Heart left ventricle (tissue), 16 donors: ENCODE results near the gene ZNF366. TPM values are rescaled to one million over a fixed set of nuclear protein-coding genes. Genes with fewer than 3 reads are reported as not detected.

Experiments
- ATAC-seq, 4 donors: fragments of 200-7000 bp; cut with Tn5 transposase; one replicate each; pipeline ENCODE4 v1.9.1; 2020 to 2022; ENCODE audit warnings: moderate library complexity in 4 of 4, mild to moderate bottlenecking in 3 of 4, moderate number of reproducible peaks in 1 of 4
- DNase-seq, 5 donors: peaks; one replicate each; pipeline ENCODE4 v3.0.0-alpha.2; 2020
- H3K27ac ChIP-seq, 12 donors: fragments of 200-600 bp; sonication (generic) in 4 of 12; one replicate each; pipeline versions ENCODE4 v1.5.0 to v1.8.0; 2016 to 2022; ENCODE audit warnings: mild to moderate bottlenecking in 2 of 12
- H3K27me3 ChIP-seq, 9 donors: fragments of 200-600 bp; sonication (generic) in 2 of 9; one replicate each; pipeline versions ENCODE4 v1.5.1 to v1.8.0; 2016 to 2022; ENCODE audit warnings: mild to moderate bottlenecking in 3 of 9
- H3K36me3 ChIP-seq, 9 donors: fragments of 200-600 bp; sonication (generic) in 2 of 9; one replicate each; pipeline versions ENCODE4 v1.5.0 to v1.8.0; 2018 to 2022; ENCODE audit warnings: mild to moderate bottlenecking in 2 of 9
- H3K4me1 ChIP-seq, 12 donors: fragments of 200-600 bp; sonication (generic) in 4 of 12; one replicate each; pipeline versions ENCODE4 v1.5.0 to v1.8.0; 2016 to 2022; ENCODE audit warnings: mild to moderate bottlenecking in 3 of 12
- H3K4me3 ChIP-seq, 12 donors: fragments of 200-600 bp; sonication (generic) in 4 of 12; one replicate each; pipeline versions ENCODE4 v1.5.0 to v1.8.0; 2017 to 2022; ENCODE audit warnings: mild to moderate bottlenecking in 9 of 12, moderate library complexity in 4 of 12
- H3K9me3 ChIP-seq, 12 donors: fragments of 200-600 bp; sonication (generic) in 4 of 12; one replicate each; pipeline versions ENCODE4 v1.5.0 to v1.8.0; 2016 to 2022; ENCODE audit warnings: mild to moderate bottlenecking in 1 of 12
- POLR2A ChIP-seq, 2 donors: fragments of 450-650 bp; IDR thresholded peaks; one replicate each; pipeline ENCODE4 v1.6.1; 2017; ENCODE audit warnings: antibody characterized with exemption in 2 of 2, mild to moderate bottlenecking in 2 of 2, moderate library complexity in 2 of 2
- WGBS, 4 donors: extraction: QIAGEN DNeasy Blood & Tissue Kit in 2 of 4; methylation state at CpG; one replicate each; pipeline versions ENCODE4 v1.1.5 to v1.1.7; 2013 to 2018; 5-methylcytosine and 5-hydroxymethylcytosine counted together
- intact Hi-C, 10 donors: fragments of 100-400 bp; cut with DNase I; formaldehyde crosslinking; loops; one replicate each; pipeline versions ENCODE4 v1.11.1 to v1.14.2; 2022
- polyA plus RNA-seq, 2 donors: library from polyadenylated mRNA; stranded (reverse); fragments of 200-250 nt; gene quantifications; one replicate each; pipeline ENCODE4 v1.2.3, GENCODE V29; 2013
- total RNA-seq, 9 donors: library from RNA; depleted of rRNA in 2 of 9; stranded (reverse); fragments of >200 nt in 2 of 9; fragmentation: NEBNext Ultra II Directional in 3 of 9; extraction: Animal tissue kit (Norgen Biotek cat#: 25700) in 3 of 9; gene quantifications; one replicate each; pipeline versions ENCODE4 v1.1.0 to v1.2.4, GENCODE V29; 2016 to 2023
- TF ChIP-seq, protein P1 (sequence below), 12 donors: fragments of 200-600 bp; sonication (generic) in 4 of 12; IDR thresholded peaks; one replicate each; pipeline versions ENCODE4 v1.5.0 to v1.8.0; 2018 to 2022; ENCODE audit warnings: antibody characterized with exemption in 12 of 12, mild to moderate bottlenecking in 5 of 12
- donor health status: ischemic (EF 13 %, LVEDD 7.1; RV severe dilation, severe dysfunction).
- donor health status: healthy with polysubstance abuse.
- donor health status: DM: no; HTN: yes; CAD: no.
- donor health status: DM: no; HTN: no; CAD: no.
- donor health status: ischemic (EF 25% LVEDD 6.9; RV normal size, moderate dysfunction).
- donor health status: ischemic (EF 25% LVEDD 5.7; RV mildly dilated, moderate dysfunction).
- donor health status: healthy.
- donor health status: DM: yes; HTN: yes; CAD: no.
- donor health status: ischemic (EF 35%, LVEDD 5.7; RV mildly dilated, moderate dysfunction).
- donor health status: nonischemic (EF 11% LVEDD 7.7; RV severe dilation, severe dysfunction).
- donor health status: DM: yes; HTN: yes; CAD: no.
- donor health status: PGD.
- donor health status: ischemic (EF 29% LVEDD 5.4; RV normal size, mild dysfunction).
- donor health status: nonischemic (EF 23%, LVEDD 6.1; RV moderate dilation, normal function).

The ZNF366 gene
- total and polyA plus RNA-seq, 11 donors, result 2.1 to 18.5 (median 5.5) TPM

DNA sequence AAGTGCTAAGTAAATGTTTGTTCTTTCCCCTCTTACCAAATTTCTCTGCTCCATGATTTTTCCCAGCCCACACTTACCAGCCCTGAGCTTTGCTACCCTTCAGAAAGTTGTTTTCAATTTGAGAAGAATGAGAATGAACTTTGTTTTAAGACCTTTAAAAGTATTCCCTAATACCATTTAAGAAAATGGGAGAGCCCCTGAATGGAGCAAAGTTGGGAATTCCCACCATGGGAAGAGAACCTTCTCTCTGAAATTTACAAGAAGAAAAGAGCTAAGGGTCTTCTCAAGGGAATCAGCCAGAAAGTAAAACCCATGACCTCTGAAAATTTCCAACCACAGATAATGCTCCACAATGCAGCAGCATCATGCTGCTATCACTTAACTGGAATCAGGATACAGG, 17.7 kb downstream of the ZNF366 start:
- no peak for ATAC-seq
- intact Hi-C loops, result no loop called here

DNA sequence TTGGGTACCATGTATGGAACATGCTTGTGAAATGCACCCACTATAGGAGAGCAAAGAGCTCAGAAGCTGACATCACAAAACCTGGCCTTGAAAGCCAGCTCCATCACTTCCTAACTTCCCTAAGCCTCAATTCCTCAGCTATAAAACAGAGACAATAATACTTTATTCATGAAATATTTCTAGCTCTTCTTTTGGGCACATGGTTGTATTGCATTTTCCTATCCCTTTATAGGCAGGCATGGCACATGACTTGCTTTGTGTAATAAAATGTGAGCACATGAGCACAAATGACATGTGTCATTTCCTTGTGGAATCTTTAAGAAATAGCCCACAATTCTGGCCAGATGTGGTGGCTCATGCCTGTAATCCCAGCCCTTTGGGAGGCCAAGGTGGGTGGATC, 18.5 kb downstream of the ZNF366 start:
- Histone ChIP-seq H3K9me3 (peaks cover 0 to 5% (median 0%) of the 10 kb centered on the region in 12 donors), H3K36me3 (peaks cover 0 to 23% (median 0%) of the 10 kb centered on the region in 9 donors), H3K27me3 (no peaks in the 10 kb centered on the region), H3K4me1 (peaks cover 0 to 47% (median 15%) of the 10 kb centered on the region in 12 donors), H3K4me3 (no peak overlapping the region), H3K27ac (no peak overlapping the region)
- intact Hi-C loops, result no loop called here
- no peak for DNase-seq
- ATAC-seq, result no peak
- TF ChIP-seq, protein P1, sequence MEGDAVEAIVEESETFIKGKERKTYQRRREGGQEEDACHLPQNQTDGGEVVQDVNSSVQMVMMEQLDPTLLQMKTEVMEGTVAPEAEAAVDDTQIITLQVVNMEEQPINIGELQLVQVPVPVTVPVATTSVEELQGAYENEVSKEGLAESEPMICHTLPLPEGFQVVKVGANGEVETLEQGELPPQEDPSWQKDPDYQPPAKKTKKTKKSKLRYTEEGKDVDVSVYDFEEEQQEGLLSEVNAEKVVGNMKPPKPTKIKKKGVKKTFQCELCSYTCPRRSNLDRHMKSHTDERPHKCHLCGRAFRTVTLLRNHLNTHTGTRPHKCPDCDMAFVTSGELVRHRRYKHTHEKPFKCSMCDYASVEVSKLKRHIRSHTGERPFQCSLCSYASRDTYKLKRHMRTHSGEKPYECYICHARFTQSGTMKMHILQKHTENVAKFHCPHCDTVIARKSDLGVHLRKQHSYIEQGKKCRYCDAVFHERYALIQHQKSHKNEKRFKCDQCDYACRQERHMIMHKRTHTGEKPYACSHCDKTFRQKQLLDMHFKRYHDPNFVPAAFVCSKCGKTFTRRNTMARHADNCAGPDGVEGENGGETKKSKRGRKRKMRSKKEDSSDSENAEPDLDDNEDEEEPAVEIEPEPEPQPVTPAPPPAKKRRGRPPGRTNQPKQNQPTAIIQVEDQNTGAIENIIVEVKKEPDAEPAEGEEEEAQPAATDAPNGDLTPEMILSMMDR (IDR thresholded peaks at IDR 0.05), result no peak
- TF ChIP-seq POLR2A (IDR thresholded peaks at IDR 0.05), result no peak

More for the DNA sequence above, 17.7 kb downstream of the ZNF366 start:
- no peak overlapping the region for H3K4me3 ChIP-seq
- peaks cover 0 to 47% (median 15%) of the 10 kb centered on the region in 12 donors for H3K4me1 ChIP-seq
- H3K27ac ChIP-seq, result no peak overlapping the region
- DNase-seq, result no peak
- H3K9me3 ChIP-seq, result peaks cover 0 to 5% (median 0%) of the 10 kb centered on the region in 12 donors
- TF ChIP-seq POLR2A (IDR thresholded peaks at IDR 0.05), result no peak
- TF ChIP-seq, protein P1 (IDR thresholded peaks at IDR 0.05), result no peak
- no peaks in the 10 kb centered on the region for H3K27me3 ChIP-seq
- H3K36me3 ChIP-seq, result peaks cover 0 to 23% (median 0%) of the 10 kb centered on the region in 9 donors

DNA sequence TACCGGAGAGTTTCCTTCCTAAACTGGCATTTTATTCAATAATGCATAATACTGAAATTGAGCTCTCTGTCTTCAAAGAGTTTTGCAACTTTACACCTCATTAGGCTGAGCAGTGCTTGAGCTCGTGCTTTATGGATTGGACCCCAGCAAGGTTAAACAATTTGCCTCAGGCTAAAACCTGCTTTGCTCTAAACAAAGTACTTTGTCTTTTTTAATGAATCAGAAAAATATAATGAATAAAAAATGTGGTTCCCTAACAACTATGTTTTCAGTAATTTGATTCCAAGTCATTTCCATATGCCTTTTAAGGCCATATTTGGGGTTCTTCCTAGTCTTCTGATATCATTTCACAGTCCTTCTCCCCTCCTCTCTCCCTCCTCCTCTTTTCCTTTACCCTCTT, 20.0 kb downstream of the ZNF366 start:
- peak overlapping the region in 5 of 12 donors; percentile 3 to 67 (median 15) for H3K27ac ChIP-seq
- WGBS, 4 donors, result 97 to 98% (median 98%) methylated on average over 2 of the region's 2 CpGs
- no peak overlapping the region for H3K4me3 ChIP-seq
- no peaks in the 10 kb centered on the region for H3K27me3 ChIP-seq
- no peak for DNase-seq
- H3K9me3 ChIP-seq, result peaks cover 0 to 5% (median 0%) of the 10 kb centered on the region in 12 donors
- no peak for ATAC-seq
- TF ChIP-seq POLR2A (IDR thresholded peaks at IDR 0.05), result no peak
- TF ChIP-seq, protein P1 (IDR thresholded peaks at IDR 0.05), result no peak
- peaks cover 0 to 26% (median 0%) of the 10 kb centered on the region in 9 donors for H3K36me3 ChIP-seq
- intact Hi-C loops, result no loop called here
- peaks cover 0 to 47% (median 15%) of the 10 kb centered on the region in 12 donors for H3K4me1 ChIP-seq

DNA sequence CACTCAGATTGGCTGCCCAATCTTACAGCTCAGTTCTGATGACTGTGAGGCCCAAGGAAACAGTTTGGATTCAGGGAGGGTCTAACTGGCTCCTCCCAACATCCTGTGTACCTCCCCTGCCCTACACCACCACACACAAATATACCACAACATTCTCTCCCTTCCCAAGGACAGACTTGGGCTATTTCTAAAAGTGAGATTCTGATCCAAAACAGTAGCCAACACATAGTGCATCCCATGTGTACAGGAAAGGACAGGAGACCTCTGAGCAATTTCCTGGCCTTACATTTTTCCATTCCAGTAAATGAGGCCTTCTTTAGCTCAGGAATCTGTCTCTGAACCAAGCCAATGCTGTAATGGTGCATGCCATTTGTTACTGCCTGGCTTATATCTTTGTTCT, 20.8 kb downstream of the ZNF366 start:
- TF ChIP-seq, protein P1 (IDR thresholded peaks at IDR 0.05), result no peak
- H3K36me3 ChIP-seq, result peaks cover 0 to 21% (median 0%) of the 10 kb centered on the region in 9 donors
- ATAC-seq, result peak in 3 of 4 donors; percentile 44 to 73 (median 68)
- H3K27me3 ChIP-seq, result no peaks in the 10 kb centered on the region
- H3K4me1 ChIP-seq, result peaks cover 0 to 41% (median 15%) of the 10 kb centered on the region in 12 donors
- H3K9me3 ChIP-seq, result peaks cover 0 to 5% (median 0%) of the 10 kb centered on the region in 12 donors
- no peak for DNase-seq
- intact Hi-C loops, result no loop called here
- H3K27ac ChIP-seq, result peak overlapping the region in 8 of 12 donors; percentile 4 to 67 (median 34)
- no peak overlapping the region for H3K4me3 ChIP-seq
